NCI-H82 treated with DMSO at 0.1 percent for 48 hours (cell line): ENCODE measurements around the gene TMCO6.

Experiments used
- DNase-seq: peaks from one replicate; lab custom pipeline; 2025; ENCODE audit not compliant: unreplicated experiment; lab: John Stamatoyannopoulos, UW

Gene TMCO6

DNA sequence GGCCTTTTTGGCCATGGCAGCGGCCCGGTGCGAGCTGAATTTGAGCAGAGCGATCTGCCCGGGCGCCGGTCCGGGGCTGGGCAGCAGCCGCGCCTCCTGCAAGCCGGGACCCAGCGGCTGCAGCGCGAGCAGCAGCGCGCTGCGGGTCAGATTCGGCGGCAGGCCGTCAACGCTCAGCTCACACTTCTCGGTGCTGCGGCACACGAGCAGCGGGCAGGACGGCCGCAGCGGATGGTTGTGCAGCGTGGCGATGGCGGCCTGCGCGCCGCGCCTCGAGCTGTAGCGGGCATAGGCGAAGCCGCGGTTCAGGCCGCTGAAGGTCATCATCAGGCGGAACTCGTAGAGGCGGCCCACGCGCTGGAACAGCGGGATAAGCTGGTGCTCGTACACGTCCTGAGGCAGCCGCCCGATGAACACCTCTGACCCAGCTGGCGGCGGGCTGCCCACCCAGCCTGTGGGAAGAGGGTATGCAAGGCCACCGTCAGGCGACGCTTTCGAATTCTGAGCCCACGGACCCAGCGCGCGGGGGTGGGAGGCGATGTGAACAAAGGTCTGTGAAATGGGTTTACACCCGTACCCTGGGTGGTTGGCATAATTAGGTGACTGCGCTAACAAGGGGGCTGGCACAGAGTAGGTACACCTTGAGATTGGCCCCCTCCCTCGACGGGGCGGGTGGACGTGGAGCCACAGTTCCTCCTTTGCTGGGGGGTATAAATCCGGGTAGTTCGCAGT, 33.4 kb downstream of the TMCO6 start:
- DNase-seq, result no peak

DNA sequence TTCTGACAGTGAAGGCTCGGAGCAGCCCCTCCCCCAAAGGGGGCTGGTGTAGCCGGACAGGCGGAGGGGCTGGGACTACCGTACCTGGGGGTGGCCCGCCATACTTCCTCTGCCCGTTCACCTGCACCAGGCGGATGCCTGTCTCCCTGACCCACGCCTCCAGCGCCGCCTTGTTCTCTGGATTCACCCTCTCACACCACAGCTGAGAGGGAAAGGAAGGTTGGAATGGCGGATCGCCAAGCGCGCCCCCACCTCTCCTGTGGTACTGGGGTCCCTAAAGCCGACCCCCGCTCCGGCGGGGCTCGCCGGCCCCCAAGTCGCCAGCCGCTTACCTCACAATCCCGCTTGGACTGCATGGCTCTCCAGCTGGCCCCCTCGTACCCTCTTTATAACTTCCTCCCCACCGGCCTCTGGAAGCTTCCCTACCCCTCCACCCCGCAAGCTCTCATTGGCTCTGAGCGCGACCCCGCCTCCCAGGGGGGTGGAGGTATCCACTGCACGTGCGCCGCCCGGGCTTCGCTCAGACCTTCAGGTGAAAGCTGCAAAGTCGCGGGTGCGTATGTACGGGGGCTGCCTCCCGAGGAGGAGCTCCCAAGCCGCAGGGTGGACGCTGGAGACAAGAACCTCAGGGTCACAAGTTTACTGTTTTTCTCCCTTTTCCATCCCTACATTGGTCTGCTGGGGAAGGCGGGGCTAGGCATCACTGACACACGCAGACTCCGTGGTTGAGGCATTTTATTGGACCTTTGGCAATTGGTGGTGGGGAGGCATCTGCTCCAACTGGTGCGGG, 34.1 kb downstream of the TMCO6 start, which contains the start of gene DND1:
Gene DND1 (minus strand): TSS at position 390 of the 790 bp plus-strand sequence. CDS start 34 bp downstream, at position 356.
- DNase-seq, result no peak

DNA sequence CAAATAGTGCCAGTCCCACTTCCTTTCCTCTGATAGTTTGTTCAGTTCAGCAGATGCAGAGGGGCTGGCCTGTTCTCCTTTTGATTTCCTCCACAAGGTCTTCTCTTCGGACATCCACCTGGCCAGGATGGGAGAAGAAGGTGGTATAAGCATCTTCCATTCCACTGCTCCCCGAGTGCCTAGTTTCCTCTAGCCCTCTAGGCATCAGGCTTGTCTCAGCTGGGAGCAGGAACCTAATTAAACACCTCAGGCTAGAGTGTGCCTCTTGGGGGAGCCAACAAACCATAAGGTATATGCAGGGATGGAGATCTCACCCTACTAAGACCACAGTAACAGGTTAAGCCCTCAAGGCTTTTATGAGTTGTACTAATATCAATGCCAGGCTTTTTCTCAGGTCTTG, 35.0 kb downstream of the TMCO6 start:
- no peak for DNase-seq

DNA sequence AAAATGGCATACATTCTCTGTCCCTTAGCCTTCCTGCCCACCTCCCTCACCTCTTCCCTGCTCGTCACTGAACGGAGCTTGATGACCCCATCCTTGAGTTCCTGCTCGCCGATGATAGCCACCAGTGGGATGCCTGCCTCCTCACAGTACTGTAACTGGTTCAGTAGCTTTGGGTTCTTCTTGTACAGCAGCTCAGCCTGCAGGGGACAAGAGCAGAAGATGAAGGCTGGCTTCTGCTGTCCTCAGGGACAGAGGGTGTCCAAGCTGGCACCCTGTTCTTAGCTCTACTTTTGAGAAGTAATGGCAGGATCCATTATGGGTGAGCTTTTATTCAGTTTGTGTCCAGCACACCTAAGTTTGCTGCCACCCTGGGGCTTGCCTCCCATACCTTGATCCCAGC, 35.4 kb downstream of the TMCO6 start:
- DNase-seq, result no peak

DNA sequence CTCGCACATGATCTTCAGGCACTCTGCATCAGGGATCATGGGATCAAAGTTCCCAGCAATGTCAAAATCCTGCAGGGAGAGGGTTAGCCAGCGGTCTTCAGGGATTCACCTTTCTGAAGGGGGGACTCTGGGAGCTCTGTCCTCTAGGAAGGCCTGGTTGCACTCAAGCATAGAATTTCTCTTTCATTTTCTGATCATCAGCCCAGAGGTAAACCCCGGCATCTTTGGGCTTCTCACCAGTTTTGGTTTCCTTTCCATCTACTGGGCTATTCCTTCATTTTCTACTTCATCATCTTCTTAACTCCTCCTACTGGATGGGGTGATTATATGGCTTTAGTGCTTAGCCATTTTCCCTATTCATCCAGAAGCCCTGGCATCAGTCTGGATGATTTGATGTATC, 38.7 kb downstream of the TMCO6 start:
- no peak for DNase-seq

DNA sequence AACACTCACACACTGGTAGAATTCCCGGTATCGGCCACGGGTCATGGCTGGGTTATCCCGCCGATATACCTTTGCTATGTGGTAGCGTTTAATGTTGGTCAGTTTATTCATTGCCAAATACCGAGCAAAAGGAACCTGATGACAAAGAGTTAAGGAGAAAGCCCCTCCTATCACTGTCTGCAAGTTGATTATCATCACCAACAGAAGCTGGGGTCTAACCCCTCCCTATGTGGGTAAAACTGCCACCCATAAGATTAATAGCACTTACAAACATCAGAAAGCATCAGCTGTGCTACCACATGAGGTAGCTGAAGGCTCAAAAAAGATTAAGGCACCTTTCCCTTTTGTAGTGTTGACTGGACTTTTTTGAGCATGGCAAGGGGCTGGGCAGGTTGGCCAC, 39.7 kb downstream of the TMCO6 start:
- DNase-seq, result no peak

DNA sequence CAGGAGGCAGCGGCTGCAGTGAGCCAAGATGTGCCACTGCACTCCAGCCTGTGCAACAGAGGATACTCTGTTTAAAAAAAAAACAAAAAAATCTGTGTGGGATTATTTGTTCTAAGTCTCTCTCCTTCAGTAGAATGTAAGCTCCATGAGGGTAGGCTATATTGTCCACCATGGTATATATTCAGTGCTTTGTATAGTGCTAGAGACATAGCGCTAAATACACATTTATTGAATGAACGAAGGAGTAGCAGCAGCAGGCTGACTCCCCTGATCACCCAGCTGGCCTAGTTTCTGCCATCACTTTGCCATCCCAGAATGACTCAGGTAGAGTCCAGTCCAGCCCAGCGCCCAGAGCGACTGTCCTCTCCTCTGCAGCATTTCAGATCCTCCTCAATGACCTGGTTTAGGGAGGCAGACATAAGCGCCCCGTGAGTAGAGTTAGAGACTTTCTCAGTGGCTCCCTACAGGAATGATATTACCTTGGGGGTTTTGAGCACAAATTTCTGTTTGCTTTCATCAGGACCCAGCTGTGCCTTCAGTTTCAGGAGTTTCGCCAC, 51.2 kb downstream of the TMCO6 start:
- no peak for DNase-seq

DNA sequence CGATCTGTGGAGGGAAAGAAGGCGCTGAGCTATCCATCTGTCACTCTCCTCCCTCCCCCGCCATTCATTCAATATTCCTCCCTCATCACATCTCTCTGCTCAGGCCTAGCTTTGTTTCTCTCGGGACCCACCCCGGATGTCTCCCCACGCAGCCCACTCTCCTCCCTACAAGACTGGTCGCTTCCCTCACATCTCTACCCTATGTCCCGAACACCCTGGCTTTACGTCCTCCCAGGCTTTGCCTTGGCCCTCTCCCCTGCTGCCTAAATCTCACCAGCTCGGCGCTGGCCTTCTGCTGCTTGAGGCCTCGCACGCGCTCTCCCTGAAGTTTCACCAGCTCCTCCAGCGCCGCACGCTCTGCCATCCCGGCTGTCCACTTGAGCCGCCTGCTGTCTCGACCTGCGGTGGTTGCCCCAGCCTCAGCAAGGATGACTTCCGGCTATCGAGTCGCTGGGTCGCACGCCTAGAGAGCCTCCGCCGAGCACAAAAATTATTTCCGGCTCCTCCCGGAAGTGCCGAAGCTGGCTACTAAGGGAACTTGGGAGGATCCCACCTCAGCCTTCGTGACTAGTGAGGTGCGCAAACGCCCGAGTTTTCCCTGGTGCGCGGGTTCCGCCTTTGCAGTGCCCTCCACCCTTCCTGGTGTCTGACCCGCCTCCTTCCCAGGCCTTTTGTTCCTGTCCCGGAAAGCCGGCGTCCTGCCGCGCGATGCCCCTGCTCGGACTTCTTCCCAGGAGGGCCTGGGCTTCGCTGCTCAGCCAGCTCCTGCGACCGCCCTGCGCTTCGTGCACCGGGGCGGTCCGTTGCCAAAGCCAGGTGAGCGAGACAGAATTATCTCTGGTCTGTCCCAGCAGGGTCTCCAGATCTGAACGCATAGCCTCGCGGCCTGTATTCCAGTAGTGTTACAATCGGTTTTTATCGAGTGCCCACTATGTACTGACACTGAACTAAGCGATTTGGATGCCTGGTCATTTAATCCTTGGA, 52.0 kb downstream of the TMCO6 start, which contains the start of the genes HARS1 and HARS2:
Gene HARS1 (minus strand): TSS at position 430 of the 984 bp plus-strand sequence. CDS start 66 bp downstream, at position 364.
Gene HARS2 (plus strand): TSS at position 515 of the 984 bp plus-strand sequence. CDS start 194 bp downstream, at position 709.
- peak; percentile 49 for DNase-seq

DNA sequence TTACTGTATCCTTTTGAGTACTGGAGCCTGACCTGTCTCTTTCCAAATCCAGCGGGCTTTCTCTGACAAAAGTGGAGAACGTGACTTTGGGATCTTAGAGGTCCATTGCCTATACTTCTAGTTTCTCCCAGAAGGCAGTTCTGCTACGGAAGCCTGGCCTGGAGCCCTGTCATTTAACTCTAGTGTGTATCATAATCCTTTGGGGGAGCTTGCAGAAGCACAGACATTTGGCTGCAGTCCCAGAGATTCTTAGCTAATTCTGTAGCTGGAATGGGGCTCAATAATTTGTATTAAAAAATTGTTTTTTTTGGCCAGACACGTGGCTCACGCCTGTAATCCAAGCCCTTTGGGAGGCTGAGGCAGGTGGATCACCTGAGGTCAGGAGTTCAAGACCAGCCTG, 55.0 kb downstream of the TMCO6 start:
- DNase-seq, result no peak
